Epidermal melanocyte (primary cell): ENCODE data around the gene OAS1.

Source experiments
- DNase-seq: peaks from one replicate; pipeline ENCODE4 v3.0.0; 2011; ENCODE audit warnings: low spot score; ENCODE audit not compliant: insufficient read length

OAS1 gene

GRCh38 chr12:112906712-112907414 lies at the start of gene OAS1:
Gene OAS1 (plus strand): TSS chr12:112906962. CDS start chr12:112907040, 78 bp downstream.
- no peak for DNase-seq

DNA sequence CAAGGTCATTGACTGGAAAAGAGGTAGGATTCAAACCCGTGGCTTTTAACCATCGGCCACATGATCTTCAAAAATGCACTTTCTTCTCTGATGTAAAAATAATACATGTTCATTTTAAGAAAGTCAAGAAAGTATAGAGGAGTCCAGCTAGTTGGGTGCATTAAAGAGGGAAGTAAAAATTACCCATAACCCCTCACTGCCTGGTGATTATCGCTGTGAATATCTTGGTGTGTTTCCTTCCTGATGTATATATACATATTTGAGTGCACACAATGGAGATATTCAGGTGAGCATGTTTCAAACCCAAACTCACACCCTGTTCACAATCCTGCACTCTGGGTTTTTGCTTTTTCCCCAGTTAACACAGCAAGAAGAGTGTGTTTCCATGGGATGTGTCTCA lies 47.5 kb upstream of the OAS1 start:
- DNase-seq: no peak

DNA sequence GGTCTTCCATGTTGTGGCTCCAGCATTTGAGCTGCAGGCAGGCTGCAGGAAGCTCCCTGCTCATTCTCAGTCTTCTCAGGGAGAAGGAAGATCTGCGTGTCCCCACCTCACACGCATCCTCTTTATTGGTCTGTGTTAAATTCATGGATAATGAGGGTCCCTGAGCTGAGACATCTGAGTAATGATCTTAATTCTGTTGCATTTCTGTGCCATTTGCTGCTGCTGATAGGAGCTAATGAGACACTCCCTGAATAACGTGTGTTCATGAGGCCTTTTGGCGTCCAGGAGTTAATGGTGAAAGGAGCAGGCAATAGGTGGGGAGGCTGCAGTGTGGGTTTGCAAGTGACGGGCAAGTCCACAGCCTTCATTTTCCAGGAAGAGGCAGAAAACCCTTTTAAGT lies 46.6 kb upstream of the OAS1 start:
- DNase-seq: no peak

DNA sequence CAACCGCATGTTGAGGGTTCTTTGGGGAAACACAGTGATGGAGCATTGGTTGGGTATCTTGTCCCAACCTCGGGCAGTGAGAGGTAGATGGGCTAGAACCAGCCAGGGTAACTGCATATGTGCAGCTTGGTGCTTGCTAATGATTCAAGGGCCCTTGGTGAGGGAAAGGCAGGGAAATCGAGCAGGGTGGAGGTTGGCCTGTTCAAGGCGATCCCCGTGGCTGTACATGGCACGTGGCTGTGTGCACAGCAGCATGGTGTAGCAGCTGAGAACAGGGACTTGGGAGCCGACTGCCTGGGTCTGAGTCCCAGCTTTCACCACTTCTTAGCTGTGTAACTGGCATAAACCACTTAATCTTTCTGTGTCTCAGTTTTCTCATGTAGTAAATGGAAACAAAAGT lies 45.5 kb upstream of the OAS1 start:
- no peak for DNase-seq

GRCh38 chr12:112862636-112863290 lies 44.0 kb upstream of the OAS1 start:
- no peak for DNase-seq

GRCh38 chr12:112868459-112869041 lies 38.2 kb upstream of the OAS1 start:
- DNase-seq: no peak

DNA sequence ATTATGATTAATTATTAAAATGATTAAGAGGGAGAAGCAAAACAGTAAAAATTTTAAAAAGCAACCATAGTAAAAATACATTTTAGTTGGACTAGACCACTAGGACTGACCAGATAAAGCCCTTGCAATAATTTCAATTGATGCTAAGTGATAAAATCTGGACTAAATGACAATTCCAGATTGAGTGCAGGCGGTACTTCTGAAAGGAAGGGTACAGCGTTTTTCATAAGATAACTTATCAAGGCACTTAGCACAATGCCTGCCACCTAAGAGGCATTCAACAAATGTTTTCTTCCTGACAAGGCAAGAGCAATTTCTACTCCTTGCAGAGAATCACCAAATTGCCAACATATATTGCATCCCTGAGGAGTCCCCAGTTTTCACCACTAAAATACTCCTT lies 37.7 kb upstream of the OAS1 start:
- DNase-seq: no peak

DNA sequence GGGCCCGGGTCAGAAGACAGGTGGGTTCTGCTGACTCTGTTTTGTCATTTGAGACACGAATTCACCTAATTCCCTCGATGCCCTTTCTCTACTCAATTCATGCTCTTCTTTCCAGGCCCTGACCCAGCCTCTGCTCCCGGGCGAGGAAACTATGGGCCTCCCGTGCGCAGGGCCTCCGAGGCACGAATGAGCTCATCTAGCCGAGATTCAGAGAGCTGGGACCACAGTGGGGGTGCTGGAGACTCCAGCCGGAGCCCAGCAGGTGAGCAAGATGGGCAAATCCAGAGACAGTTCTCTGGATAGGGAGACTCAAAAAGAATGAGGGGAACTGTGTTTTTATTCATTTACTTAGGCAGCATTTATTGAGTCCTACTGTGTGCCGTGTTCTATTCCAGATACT lies 37.0 kb upstream of the OAS1 start:
- DNase-seq: no peak

- no peak for DNase-seq
These were observed 36.3 kb upstream of the OAS1 start for GRCh38 chr12:112870267-112870980.

GRCh38 chr12:112875608-112876007 lies 31.2 kb upstream of the OAS1 start:
- no peak for DNase-seq

- DNase-seq: no peak
These were observed 30.3 kb upstream of the OAS1 start for GRCh38 chr12:112876506-112876905.

GRCh38 chr12:112877006-112877405 lies 29.8 kb upstream of the OAS1 start:
- no peak for DNase-seq

GRCh38 chr12:112878488-112878887 lies 28.3 kb upstream of the OAS1 start:
- no peak for DNase-seq

DNA sequence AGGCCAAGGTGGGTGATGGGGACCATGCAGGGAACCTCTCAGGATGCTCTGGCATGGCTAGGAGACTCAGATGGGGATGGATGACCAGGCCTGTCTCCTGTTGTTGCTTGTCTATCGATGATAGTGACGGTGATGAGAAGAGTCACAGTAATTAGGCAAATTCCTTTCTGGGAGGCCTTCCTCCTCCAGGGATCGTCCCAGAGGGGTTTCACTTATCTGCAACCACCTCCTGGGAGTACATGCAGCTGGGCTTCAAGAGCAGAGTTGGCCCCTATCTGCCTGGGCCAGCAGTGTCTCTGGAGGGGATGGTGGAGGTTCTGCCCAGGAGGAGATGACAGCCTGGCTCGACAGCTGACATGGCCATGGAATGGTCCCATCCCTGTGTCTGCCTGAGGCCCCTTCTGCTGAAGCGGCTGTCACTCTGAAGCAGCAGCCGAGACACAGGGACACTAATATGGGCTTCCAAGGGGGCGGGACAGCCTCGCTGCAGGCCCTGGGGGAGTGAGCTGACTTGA lies 27.5 kb upstream of the OAS1 start:
- no peak for DNase-seq

GRCh38 chr12:112881602-112882001 lies 25.2 kb upstream of the OAS1 start:
- DNase-seq: no peak

GRCh38 chr12:112885236-112885635 lies 21.5 kb upstream of the OAS1 start:
- DNase-seq: no peak

DNA sequence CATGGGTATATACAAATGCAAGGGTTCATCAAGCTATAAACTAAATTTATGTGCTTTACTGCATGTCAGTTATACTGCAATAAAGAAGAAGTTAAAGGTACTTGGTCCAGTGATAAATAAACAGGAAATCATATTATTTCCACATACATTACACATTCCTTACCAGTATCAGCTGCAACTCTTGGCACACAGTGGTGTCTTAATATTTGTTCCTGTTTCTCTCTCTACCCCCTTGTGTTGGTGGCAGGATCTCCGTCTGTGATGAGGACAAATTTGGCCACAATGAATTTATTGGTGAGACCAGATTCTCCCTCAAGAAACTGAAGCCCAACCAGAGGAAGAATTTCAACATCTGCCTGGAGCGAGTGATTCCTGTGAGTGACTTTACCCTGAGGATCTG lies 19.2 kb upstream of the OAS1 start:
- no peak for DNase-seq

GRCh38 chr12:112891093-112892024 lies 15.4 kb upstream of the OAS1 start:
- no peak for DNase-seq

- no peak for DNase-seq
These were observed 13.9 kb upstream of the OAS1 start for GRCh38 chr12:112892856-112893255.

GRCh38 chr12:112894128-112894527 lies 12.6 kb upstream of the OAS1 start:
- DNase-seq: no peak

DNA sequence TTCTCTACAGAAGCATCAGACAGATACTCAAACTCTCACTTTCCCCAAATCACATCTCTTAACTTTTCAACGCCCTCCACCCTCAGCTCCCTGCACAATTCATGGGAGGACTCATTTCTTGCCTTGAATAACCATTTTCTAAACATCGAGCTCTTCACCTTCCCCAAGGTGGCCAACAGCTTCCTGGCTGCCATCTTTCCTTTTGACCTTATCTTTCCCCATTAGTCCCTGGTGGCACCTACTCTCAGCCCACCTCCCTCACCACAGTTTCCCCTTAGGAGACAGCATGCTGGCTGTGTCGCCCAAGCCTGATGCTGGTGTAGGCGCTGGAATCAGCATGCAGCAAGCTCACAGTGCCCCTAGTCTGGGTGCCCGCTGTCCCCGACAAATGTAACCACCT lies 8.4 kb upstream of the OAS1 start:
- DNase-seq: no peak
